Liver (tissue), 3 donors: ENCODE measurements around the gene IL10RB.

Source experiments
- CTCF ChIP-seq: fragments of 150-350 bp; IDR thresholded peaks from 2 replicates; pipeline ENCODE4 v1.5.1; 2017; ENCODE audit warnings: improper control_type of control experiment, low read depth, low read length; ENCODE audit not compliant: missing input control
- EGR1 ChIP-seq, 2 donors: IDR thresholded peaks; 2 replicates each; pipeline ENCODE4 v1.6.1; 2016 to 2018; ENCODE audit warnings: antibody characterized with exemption in 2 of 2, low read depth in 2 of 2
- HNF4G ChIP-seq: IDR thresholded peaks from 2 replicates; pipeline ENCODE4 v1.6.1; 2016; ENCODE audit warnings: antibody characterized with exemption
- JUND ChIP-seq, 2 donors: IDR thresholded peaks; 2 replicates each; pipeline ENCODE4 v1.6.1; 2016; ENCODE audit warnings: antibody characterized with exemption in 2 of 2
- MAX ChIP-seq: IDR thresholded peaks from 2 replicates; pipeline ENCODE4 v1.6.1; 2016; ENCODE audit warnings: antibody characterized with exemption
- RAD21 ChIP-seq, 2 donors: IDR thresholded peaks; 2 replicates each; pipeline ENCODE4 v1.6.1; 2016; ENCODE audit warnings: antibody characterized with exemption in 2 of 2, mild to moderate bottlenecking in 2 of 2
- RXRA ChIP-seq, 2 donors: IDR thresholded peaks; 2 replicates each; pipeline ENCODE4 v1.6.1; 2017 to 2018; ENCODE audit warnings: antibody characterized with exemption in 2 of 2, mild to moderate bottlenecking in 1 of 2
- SP1 ChIP-seq: IDR thresholded peaks from 2 replicates; pipeline ENCODE4 v1.6.1; 2018; ENCODE audit warnings: antibody characterized with exemption, mild to moderate bottlenecking
- YY1 ChIP-seq: IDR thresholded peaks from 2 replicates; pipeline ENCODE4 v1.6.1; 2016; ENCODE audit warnings: antibody characterized with exemption, mild to moderate bottlenecking
- ZBTB33 ChIP-seq: IDR thresholded peaks from 2 replicates; pipeline ENCODE4 v1.6.1; 2016; ENCODE audit warnings: antibody characterized with exemption
- TF ChIP-seq, protein P1 (sequence below): IDR thresholded peaks from 2 replicates; pipeline ENCODE4 v1.6.1; 2016; ENCODE audit warnings: antibody characterized with exemption, mild to moderate bottlenecking
- donor health status: healthy.
- donor health status: healthy.

DNA sequence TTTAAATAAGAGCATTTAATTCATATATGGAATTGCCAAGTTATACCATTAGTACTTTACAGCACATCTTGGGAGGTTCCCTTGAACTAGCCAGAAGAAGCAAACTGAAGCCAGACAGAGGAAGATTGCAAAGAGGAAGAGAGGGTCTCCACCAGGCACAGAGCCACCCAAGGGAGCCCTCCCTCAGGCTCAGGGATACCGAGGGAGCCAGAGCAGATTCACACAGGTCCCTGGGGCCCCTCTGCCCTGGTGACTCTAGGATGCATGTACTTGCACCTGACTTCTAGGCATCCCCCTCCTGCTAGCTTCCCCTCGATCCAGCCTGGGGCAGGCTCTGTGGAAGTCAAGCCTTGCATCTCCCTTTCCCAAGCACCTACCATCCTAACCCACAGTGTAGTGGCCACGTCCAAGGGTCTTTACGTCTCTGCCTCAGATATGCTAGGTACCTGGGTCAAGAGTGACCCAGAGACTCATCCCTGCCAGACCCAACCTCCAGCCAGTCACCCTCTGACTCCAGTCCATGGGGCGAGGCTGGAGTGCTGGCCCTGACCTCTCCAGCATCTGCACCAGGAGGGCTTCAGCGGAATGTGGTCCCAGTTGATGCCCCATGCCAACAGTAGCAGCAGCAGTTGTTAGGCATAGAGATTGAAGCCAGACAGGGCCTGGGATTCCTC lies 30.0 kb upstream of the IL10RB start:
- TF ChIP-seq SP1 = no peak
- TF ChIP-seq CTCF = no peak
- no peak for TF ChIP-seq EGR1 (IDR thresholded peaks at IDR 0.05; ENCODE audit: low read depth in 2 of 2)
- TF ChIP-seq, protein P1, sequence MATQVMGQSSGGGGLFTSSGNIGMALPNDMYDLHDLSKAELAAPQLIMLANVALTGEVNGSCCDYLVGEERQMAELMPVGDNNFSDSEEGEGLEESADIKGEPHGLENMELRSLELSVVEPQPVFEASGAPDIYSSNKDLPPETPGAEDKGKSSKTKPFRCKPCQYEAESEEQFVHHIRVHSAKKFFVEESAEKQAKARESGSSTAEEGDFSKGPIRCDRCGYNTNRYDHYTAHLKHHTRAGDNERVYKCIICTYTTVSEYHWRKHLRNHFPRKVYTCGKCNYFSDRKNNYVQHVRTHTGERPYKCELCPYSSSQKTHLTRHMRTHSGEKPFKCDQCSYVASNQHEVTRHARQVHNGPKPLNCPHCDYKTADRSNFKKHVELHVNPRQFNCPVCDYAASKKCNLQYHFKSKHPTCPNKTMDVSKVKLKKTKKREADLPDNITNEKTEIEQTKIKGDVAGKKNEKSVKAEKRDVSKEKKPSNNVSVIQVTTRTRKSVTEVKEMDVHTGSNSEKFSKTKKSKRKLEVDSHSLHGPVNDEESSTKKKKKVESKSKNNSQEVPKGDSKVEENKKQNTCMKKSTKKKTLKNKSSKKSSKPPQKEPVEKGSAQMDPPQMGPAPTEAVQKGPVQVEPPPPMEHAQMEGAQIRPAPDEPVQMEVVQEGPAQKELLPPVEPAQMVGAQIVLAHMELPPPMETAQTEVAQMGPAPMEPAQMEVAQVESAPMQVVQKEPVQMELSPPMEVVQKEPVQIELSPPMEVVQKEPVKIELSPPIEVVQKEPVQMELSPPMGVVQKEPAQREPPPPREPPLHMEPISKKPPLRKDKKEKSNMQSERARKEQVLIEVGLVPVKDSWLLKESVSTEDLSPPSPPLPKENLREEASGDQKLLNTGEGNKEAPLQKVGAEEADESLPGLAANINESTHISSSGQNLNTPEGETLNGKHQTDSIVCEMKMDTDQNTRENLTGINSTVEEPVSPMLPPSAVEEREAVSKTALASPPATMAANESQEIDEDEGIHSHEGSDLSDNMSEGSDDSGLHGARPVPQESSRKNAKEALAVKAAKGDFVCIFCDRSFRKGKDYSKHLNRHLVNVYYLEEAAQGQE = no peak
- no peak for TF ChIP-seq RAD21 (IDR thresholded peaks at IDR 0.05)
- no peak for TF ChIP-seq ZBTB33
- no peak for TF ChIP-seq YY1
- TF ChIP-seq MAX = no peak
- no peak for TF ChIP-seq HNF4G
- no peak for TF ChIP-seq RXRA (IDR thresholded peaks at IDR 0.05)
- no peak for TF ChIP-seq JUND (IDR thresholded peaks at IDR 0.05)
